CD8-positive, alpha-beta memory T cell (primary cell): ENCODE data around the gene ISL1. TPM values are rescaled to one million over a fixed set of nuclear protein-coding genes. Genes with fewer than 3 reads are reported as not detected.

ENCODE experiments used
- CTCF ChIA-PET: fragments of 350-600 bp; sonication (Branson Sonifier 250); formaldehyde crosslinking; loops from one replicate; lab custom pipeline; 2021; ENCODE audit warnings: antibody characterized with exemption; lab: Charles Lee
- POLR2A ChIA-PET: fragments of 350-600 bp; sonication (Branson Sonifier 250); formaldehyde crosslinking; loops from one replicate; lab custom pipeline; 2021; ENCODE audit warnings: antibody characterized with exemption; lab: Charles Lee
- DNase-seq, 5 donors: peaks; one replicate each; pipeline versions ENCODE4 v3.0.0 to v3.0.0-alpha.2; 2020 to 2022; ENCODE audit warnings: mixed read lengths in 1 of 5
- H3K27ac ChIP-seq: one replicate; pipeline ENCODE4 v1.7.0; 2013; ENCODE audit warnings: low read depth, mild to moderate bottlenecking, low read length, moderate library complexity
- H3K27me3 ChIP-seq: 2 replicates; pipeline ENCODE4 v1.7.0; 2013; ENCODE audit warnings: low read length, mild to moderate bottlenecking; ENCODE audit not compliant: insufficient read depth, poor library complexity, severe bottlenecking
- H3K36me3 ChIP-seq: 2 replicates; pipeline ENCODE4 v1.7.0; 2013; ENCODE audit warnings: mild to moderate bottlenecking, low read length, moderate library complexity; ENCODE audit not compliant: insufficient read depth
- H3K4me1 ChIP-seq: 2 replicates; pipeline ENCODE4 v1.7.0; 2013; ENCODE audit warnings: mild to moderate bottlenecking, low read length, moderate library complexity; ENCODE audit not compliant: insufficient read depth
- H3K4me3 ChIP-seq: 2 replicates; pipeline ENCODE4 v1.7.0; 2013; ENCODE audit warnings: mild to moderate bottlenecking, low read length
- H3K9me3 ChIP-seq: 2 replicates; pipeline ENCODE4 v1.7.0; 2013; ENCODE audit warnings: mild to moderate bottlenecking, low read length
- H3K27ac Mint-ChIP-seq, 8 donors: one replicate each; pipeline ENCODE4 v1.8.0; 2020 to 2021; ENCODE audit warnings: mixed read lengths in 8 of 8, mild to moderate bottlenecking in 6 of 8, inconsistent platforms in 3 of 8, moderate library complexity in 3 of 8
- H3K27me3 Mint-ChIP-seq, 2 donors: one replicate each; pipeline ENCODE4 v1.8.0; 2020 to 2021; ENCODE audit warnings: mixed read lengths in 2 of 2, mild to moderate bottlenecking in 1 of 2, moderate library complexity in 1 of 2
- H3K36me3 Mint-ChIP-seq, 3 donors: one replicate each; pipeline ENCODE4 v1.8.0; 2020 to 2021; ENCODE audit warnings: mixed read lengths in 3 of 3, inconsistent platforms in 1 of 3, mild to moderate bottlenecking in 1 of 3
- H3K4me1 Mint-ChIP-seq, 3 donors: one replicate each; pipeline ENCODE4 v1.8.0; 2020 to 2021; ENCODE audit warnings: mixed read lengths in 3 of 3, inconsistent platforms in 1 of 3, mild to moderate bottlenecking in 1 of 3
- H3K4me3 Mint-ChIP-seq, 7 donors: one replicate each; pipeline ENCODE4 v1.8.0; 2020 to 2021; ENCODE audit warnings: mixed read lengths in 7 of 7, mild to moderate bottlenecking in 6 of 7, moderate library complexity in 4 of 7, inconsistent platforms in 2 of 7
- H3K9me3 Mint-ChIP-seq, 5 donors: one replicate each; pipeline ENCODE4 v1.8.0; 2020 to 2022; ENCODE audit warnings: mixed read lengths in 5 of 5, mild to moderate bottlenecking in 3 of 5, moderate library complexity in 2 of 5, inconsistent platforms in 1 of 5
- polyA plus RNA-seq: library from polyadenylated mRNA; unstranded; fragments of 300-500 nt; fragmentation: Illumina TruSeq; gene quantifications from one replicate; pipeline ENCODE4 v1.2.3, GENCODE V29; 2021
- total RNA-seq, 2 experiments: library from RNA; stranded (reverse); gene quantifications; one replicate each; pipeline ENCODE4 v1.2.3, GENCODE V29; 2021

Gene ISL1
- total and polyA plus RNA-seq, 3 experiments from 2014 or later, result not detected

DNA sequence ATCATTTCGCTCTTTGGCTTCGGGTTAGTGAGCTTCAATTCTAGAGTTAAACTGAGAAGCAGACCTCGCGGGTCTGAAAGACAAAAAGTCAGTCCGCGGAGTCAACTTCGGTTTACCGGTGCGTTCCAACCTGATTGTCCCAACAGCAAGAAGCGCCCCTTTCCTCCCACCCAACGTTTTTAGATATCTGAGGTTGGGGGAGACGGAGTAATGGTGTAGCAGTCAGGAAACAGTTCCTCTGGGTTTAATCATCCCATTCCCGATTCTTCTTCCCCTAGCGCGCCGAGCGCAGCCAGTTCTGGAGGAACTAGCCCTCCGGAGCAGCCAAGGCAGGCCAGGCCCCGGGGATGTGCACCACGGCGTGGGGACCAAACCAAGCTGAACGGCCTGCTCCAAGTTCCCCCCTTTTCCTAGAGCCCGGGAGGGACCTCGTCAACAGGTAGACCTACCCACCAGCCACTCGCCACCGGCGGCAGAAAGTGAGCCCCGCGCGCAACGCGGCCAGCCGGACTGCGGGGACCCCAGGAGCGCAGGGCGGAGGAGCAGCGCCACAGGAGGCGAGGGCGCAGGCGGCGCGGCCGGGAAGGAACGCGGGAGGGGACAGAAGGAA lies 622 bp upstream of the ISL1 start:
- no peak overlapping the region for H3K27ac Mint-ChIP-seq
- H3K4me3 ChIP-seq, result no peak overlapping the region
- H3K27me3 ChIP-seq, result peaks cover 21% of the 10 kb centered on the region
- no peaks in the 10 kb centered on the region for H3K36me3 ChIP-seq
- H3K36me3 Mint-ChIP-seq, result no peaks in the 10 kb centered on the region
- peaks cover 0 to 20% (median 19%) of the 10 kb centered on the region in 3 donors for H3K4me1 Mint-ChIP-seq
- POLR2A ChIA-PET, result no interaction called here
- no peak overlapping the region for H3K4me3 Mint-ChIP-seq
- DNase-seq, result no peak
- no peaks in the 10 kb centered on the region for H3K9me3 ChIP-seq
- peaks cover 78 to 97% of the 10 kb centered on the region in 2 donors for H3K27me3 Mint-ChIP-seq
- H3K27ac ChIP-seq, result no peak overlapping the region
- H3K4me1 ChIP-seq, result no peaks in the 10 kb centered on the region
- peaks cover 0 to 25% (median 20%) of the 10 kb centered on the region in 5 donors for H3K9me3 Mint-ChIP-seq
- CTCF ChIA-PET, result no interaction called here

DNA sequence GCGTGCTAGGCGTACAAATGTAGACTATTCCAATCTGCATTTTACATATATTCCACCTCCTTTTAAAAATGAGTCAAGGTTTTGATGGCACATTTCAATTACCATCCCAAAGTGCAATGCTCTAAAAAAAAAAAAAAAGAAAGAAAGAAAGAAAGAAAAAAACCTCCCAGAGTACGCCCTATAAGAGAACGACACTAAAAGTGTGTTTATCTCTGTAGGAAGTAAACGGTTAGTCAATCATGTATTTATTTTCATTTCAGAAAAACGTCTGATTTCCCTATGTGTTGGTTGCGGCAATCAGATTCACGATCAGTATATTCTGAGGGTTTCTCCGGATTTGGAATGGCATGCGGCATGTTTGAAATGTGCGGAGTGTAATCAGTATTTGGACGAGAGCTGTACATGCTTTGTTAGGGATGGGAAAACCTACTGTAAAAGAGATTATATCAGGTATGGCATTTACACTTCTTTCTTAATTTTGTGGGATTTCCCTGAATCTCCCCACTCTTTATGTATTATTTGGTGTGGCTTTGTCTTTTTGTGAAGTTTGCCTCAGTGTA lies 1.1 kb downstream of the ISL1 start:
- Histone ChIP-seq H3K27ac (no peak overlapping the region), H3K4me3 (no peak overlapping the region), H3K9me3 (no peaks in the 10 kb centered on the region), H3K4me1 (no peaks in the 10 kb centered on the region), H3K36me3 (no peaks in the 10 kb centered on the region), H3K27me3 (peaks cover 24% of the 10 kb centered on the region)
- H3K9me3 Mint-ChIP-seq, result peaks cover 0 to 26% (median 12%) of the 10 kb centered on the region in 5 donors
- peaks cover 0 to 11% (median 7%) of the 10 kb centered on the region in 3 donors for H3K4me1 Mint-ChIP-seq
- POLR2A ChIA-PET, result no interaction called here
- CTCF ChIA-PET, result no interaction called here
- no peak for DNase-seq
- H3K27ac Mint-ChIP-seq, result no peak overlapping the region
- peaks cover 75 to 95% of the 10 kb centered on the region in 2 donors for H3K27me3 Mint-ChIP-seq
- H3K36me3 Mint-ChIP-seq, result no peaks in the 10 kb centered on the region
- H3K4me3 Mint-ChIP-seq, result no peak overlapping the region

DNA sequence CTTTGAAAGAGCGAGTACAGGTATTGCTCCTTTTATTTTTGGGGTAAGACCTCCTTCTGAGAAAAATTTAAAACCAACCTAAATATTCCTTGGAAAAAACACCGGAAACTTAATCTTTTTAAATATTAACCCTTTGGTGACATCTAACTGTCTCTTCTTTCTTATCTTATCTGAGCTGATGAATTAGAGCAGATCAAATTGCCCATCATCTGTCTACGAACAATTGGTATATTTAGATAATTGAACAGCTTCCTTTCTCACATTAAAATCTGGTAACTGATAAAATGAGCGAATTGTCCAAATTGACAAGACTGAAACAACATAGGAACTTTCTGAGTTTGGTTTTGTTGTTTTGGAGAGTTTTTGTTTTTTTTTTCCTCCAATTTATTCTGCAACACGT lies 2.0 kb downstream of the ISL1 start:
- H3K9me3 Mint-ChIP-seq, result peaks cover 0 to 23% (median 13%) of the 10 kb centered on the region in 5 donors
- H3K4me3 Mint-ChIP-seq, result no peak overlapping the region
- no peak overlapping the region for H3K27ac Mint-ChIP-seq
- H3K27me3 Mint-ChIP-seq, result peaks cover 70 to 88% of the 10 kb centered on the region in 2 donors
- no peak overlapping the region for H3K4me3 ChIP-seq
- ChIA-PET POLR2A (no interaction called here), CTCF (no interaction called here)
- H3K4me1 ChIP-seq, result no peaks in the 10 kb centered on the region
- no peak for DNase-seq
- no peaks in the 10 kb centered on the region for H3K36me3 Mint-ChIP-seq
- no peaks in the 10 kb centered on the region for H3K9me3 ChIP-seq
- H3K27ac ChIP-seq, result no peak overlapping the region
- H3K27me3 ChIP-seq, result peaks cover 24% of the 10 kb centered on the region
- H3K36me3 ChIP-seq, result no peaks in the 10 kb centered on the region
- peaks cover 0 to 11% (median 7%) of the 10 kb centered on the region in 3 donors for H3K4me1 Mint-ChIP-seq

DNA sequence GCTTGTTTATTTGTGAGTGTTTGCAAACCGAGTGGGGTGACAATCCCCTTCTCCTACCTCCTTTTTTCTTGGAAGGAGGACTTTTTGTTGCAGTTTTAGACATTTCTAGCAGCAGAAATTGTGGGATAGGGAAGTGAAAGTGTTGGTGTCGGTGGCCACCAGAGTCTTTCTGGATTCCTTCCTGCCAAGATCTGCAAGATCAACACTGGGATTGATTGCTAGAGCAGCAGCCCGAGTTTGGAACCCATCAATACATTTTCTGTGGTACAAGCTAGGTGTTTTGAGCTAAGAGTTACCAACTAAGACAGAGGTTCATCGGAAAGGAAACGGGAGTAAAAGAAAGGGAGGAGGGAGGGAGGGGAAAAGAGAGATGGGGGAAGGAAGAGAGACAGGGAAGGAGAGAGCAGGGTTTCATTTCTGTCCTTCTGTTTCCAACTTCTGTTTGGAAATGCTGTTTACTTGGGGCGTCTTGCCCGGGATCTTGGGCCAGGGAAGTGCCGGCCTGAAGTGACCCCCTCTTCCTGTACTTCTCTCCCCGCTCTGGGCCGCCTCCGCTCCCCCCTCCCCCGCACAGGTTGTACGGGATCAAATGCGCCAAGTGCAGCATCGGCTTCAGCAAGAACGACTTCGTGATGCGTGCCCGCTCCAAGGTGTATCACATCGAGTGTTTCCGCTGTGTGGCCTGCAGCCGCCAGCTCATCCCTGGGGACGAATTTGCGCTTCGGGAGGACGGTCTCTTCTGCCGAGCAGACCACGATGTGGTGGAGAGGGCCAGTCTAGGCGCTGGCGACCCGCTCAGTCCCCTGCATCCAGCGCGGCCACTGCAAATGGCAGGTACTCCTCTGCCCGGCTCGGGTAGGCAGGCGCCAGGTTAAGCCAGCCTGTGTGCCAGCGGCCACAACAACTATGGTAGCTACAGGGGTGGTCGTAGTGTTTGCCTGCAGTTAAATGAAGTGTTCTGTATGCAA lies 4.0 kb downstream of the ISL1 start:
- Mint-ChIP-seq H3K36me3 (no peaks in the 10 kb centered on the region), H3K4me1 (peaks cover 0 to 8% (median 0%) of the 10 kb centered on the region in 3 donors), H3K27ac (no peak overlapping the region), H3K4me3 (no peak overlapping the region), H3K9me3 (peaks cover 0 to 31% (median 10%) of the 10 kb centered on the region in 5 donors), H3K27me3 (peaks cover 66 to 81% of the 10 kb centered on the region in 2 donors)
- DNase-seq, result no peak
- POLR2A ChIA-PET, result no interaction called here
- Histone ChIP-seq H3K4me3 (no peak overlapping the region), H3K27me3 (peaks cover 17% of the 10 kb centered on the region), H3K4me1 (no peaks in the 10 kb centered on the region), H3K36me3 (no peaks in the 10 kb centered on the region), H3K9me3 (no peaks in the 10 kb centered on the region), H3K27ac (no peak overlapping the region)
- CTCF ChIA-PET, result no interaction called here

DNA sequence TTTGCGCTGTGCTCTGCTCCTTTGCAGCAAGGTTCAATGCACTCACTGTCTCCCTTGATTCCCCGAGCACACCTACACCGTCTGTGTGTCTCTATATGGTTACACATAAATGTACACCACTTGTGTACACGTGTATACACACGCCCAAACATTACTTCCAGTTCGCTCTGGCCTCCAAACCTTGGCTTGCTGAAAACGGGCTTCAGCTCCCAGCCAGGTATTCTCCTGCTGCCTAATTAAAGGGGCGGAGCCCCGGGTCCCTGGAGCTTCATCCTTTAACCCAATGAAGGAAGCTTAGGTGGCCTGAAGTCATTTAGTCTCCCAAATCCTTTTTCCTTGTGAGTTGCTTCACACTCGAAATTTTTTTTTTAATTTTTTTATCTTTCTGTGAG lies 4.6 kb downstream of the ISL1 start:
- H3K4me1 Mint-ChIP-seq, result peaks cover 0 to 8% (median 0%) of the 10 kb centered on the region in 3 donors
- peaks cover 60 to 79% of the 10 kb centered on the region in 2 donors for H3K27me3 Mint-ChIP-seq
- ChIA-PET CTCF (no interaction called here), POLR2A (no interaction called here)
- no peaks in the 10 kb centered on the region for H3K36me3 ChIP-seq
- peaks cover 0 to 31% (median 10%) of the 10 kb centered on the region in 5 donors for H3K9me3 Mint-ChIP-seq
- DNase-seq, result no peak
- no peaks in the 10 kb centered on the region for H3K36me3 Mint-ChIP-seq
- peaks cover 17% of the 10 kb centered on the region for H3K27me3 ChIP-seq
- no peaks in the 10 kb centered on the region for H3K9me3 ChIP-seq
- H3K27ac ChIP-seq, result no peak overlapping the region
- H3K27ac Mint-ChIP-seq, result no peak overlapping the region
- no peaks in the 10 kb centered on the region for H3K4me1 ChIP-seq
- no peak overlapping the region for H3K4me3 Mint-ChIP-seq
- H3K4me3 ChIP-seq, result no peak overlapping the region

DNA sequence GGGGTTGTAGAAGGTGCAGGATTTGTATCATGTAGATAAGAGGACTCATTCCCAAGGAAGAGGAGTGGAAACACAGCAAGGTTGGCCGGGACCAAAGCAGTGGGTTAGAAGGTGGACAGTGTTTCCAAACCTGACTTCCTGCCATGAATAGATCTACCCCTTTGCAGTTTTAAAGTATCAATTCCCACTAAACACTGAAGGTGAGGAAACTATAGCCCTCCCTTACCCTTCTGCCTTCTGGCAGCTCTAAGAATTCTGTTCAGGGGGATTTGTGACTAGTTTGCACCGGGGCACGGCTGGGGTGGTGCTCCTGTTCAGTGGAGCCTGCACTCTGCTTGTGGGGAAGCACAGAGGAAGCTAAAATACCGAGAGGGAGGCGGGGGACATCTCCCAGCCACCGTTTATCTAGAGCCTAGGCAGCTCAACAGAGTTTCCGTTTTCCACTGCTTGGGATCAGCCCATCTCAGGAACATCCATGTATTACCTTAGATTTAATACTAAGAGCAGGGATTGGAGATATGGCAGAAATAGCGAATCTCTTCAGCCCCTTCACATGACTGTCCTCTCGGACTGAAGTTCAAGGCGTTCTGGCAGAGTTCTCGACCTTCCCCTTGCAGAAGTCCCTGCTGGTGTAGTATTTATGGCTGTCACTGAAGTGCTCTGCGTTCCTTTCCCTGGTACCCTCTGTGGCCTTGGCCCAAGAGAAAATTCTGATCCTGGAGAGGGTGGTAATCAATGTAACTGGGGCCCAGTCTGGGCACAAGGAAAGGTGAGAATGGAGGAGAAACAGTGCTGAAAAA lies 5.4 kb downstream of the ISL1 start:
- Histone ChIP-seq H3K27me3 (peaks cover 13% of the 10 kb centered on the region), H3K4me3 (no peak overlapping the region), H3K9me3 (no peaks in the 10 kb centered on the region), H3K4me1 (no peaks in the 10 kb centered on the region), H3K27ac (no peak overlapping the region), H3K36me3 (no peaks in the 10 kb centered on the region)
- H3K9me3 Mint-ChIP-seq, result peaks cover 0 to 30% (median 13%) of the 10 kb centered on the region in 5 donors
- no peak overlapping the region for H3K27ac Mint-ChIP-seq
- no peak overlapping the region for H3K4me3 Mint-ChIP-seq
- ChIA-PET POLR2A (no interaction called here), CTCF (no interaction called here)
- H3K36me3 Mint-ChIP-seq, result no peaks in the 10 kb centered on the region
- peaks cover 0 to 4% (median 0%) of the 10 kb centered on the region in 3 donors for H3K4me1 Mint-ChIP-seq
- no peak for DNase-seq
- peaks cover 53 to 73% of the 10 kb centered on the region in 2 donors for H3K27me3 Mint-ChIP-seq

DNA sequence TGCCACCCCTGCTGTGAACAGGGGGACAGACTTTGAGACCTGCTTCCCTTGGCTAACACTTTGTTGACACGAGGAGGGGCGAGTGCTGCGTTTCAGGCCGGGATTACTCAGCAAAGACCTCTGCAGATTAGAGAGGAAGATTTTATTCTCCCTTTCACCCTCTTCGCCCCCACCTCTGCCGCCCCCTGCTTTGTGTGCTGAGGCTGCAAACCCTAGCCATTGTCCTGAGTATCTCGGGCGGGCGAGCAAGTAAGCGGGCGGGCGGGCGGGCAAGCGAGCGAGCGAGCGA lies 6.0 kb downstream of the ISL1 start:
- H3K9me3 Mint-ChIP-seq, result peaks cover 0 to 26% (median 13%) of the 10 kb centered on the region in 5 donors
- H3K4me1 Mint-ChIP-seq, result no peaks in the 10 kb centered on the region
- Histone ChIP-seq H3K36me3 (no peaks in the 10 kb centered on the region), H3K27ac (no peak overlapping the region), H3K4me1 (no peaks in the 10 kb centered on the region), H3K27me3 (peaks cover 7% of the 10 kb centered on the region), H3K4me3 (no peak overlapping the region), H3K9me3 (no peaks in the 10 kb centered on the region)
- no peak overlapping the region for H3K4me3 Mint-ChIP-seq
- POLR2A ChIA-PET, result no interaction called here
- no peak overlapping the region for H3K27ac Mint-ChIP-seq
- DNase-seq, result no peak
- no peaks in the 10 kb centered on the region for H3K36me3 Mint-ChIP-seq
- CTCF ChIA-PET, result no interaction called here
- peaks cover 48 to 68% of the 10 kb centered on the region in 2 donors for H3K27me3 Mint-ChIP-seq
